IPS-NIHi11 (cell line): ENCODE results near the gene TIGIT.
"Not testable (repeated sequence)": the region's sequence is repeated elsewhere in the genome, so short reads cannot be mapped to it uniquely, and the experiment has no call there.

Experiments
- DNase-seq: peaks from one replicate; pipeline ENCODE4 v3.0.0; 2012; ENCODE audit warnings: mixed read lengths, low spot score

Gene TIGIT

GRCh38 chr3:114293838-114294535 is at the start of gene TIGIT:
TIGIT (plus strand) TSS chr3:114294028; CDS start chr3:114294062, 34 bp downstream.
- no peak for DNase-seq

GRCh38 chr3:114252954-114253353 is 40.9 kb upstream of the TIGIT start:
- DNase-seq, result no peak

GRCh38 chr3:114253505-114253904 is 40.3 kb upstream of the TIGIT start:
- DNase-seq, result no peak

GRCh38 chr3:114259566-114259965 is 34.3 kb upstream of the TIGIT start:
- DNase-seq, result no peak

GRCh38 chr3:114260152-114260551 is 33.7 kb upstream of the TIGIT start:
- DNase-seq, result no peak

GRCh38 chr3:114270019-114270418 is 23.8 kb upstream of the TIGIT start:
- no peak for DNase-seq

- no peak for DNase-seq
These were observed 21.6 kb upstream of the TIGIT start for GRCh38 chr3:114272271-114272670.

GRCh38 chr3:114274929-114275328 is 18.9 kb upstream of the TIGIT start:
- DNase-seq, result no peak

- not testable (repeated sequence) for DNase-seq
These were observed 17.0 kb upstream of the TIGIT start for GRCh38 chr3:114276856-114277255.

GRCh38 chr3:114284644-114285043 is 9.2 kb upstream of the TIGIT start:
- DNase-seq, result no peak

GRCh38 chr3:114285648-114286230 is 8.1 kb upstream of the TIGIT start:
- DNase-seq, result no peak

GRCh38 chr3:114286266-114286665 is 7.6 kb upstream of the TIGIT start:
- no peak for DNase-seq

GRCh38 chr3:114290911-114291901 is 2.6 kb upstream of the TIGIT start:
- DNase-seq, result peak; percentile 94

GRCh38 chr3:114294940-114295480 is 1.2 kb downstream of the TIGIT start:
- no peak for DNase-seq

- no peak for DNase-seq
These were observed 2.1 kb downstream of the TIGIT start for GRCh38 chr3:114295946-114296345.

GRCh38 chr3:114299421-114299820 is 5.6 kb downstream of the TIGIT start:
- DNase-seq, result peak; percentile 67

GRCh38 chr3:114299941-114300624 is 6.3 kb downstream of the TIGIT start:
- no peak for DNase-seq

GRCh38 chr3:114307222-114307830 is 13.5 kb downstream of the TIGIT start:
- no peak for DNase-seq

- no peak for DNase-seq
These were observed 14.0 kb downstream of the TIGIT start for GRCh38 chr3:114307832-114308231.

- no peak for DNase-seq
These were observed 14.5 kb downstream of the TIGIT start for GRCh38 chr3:114308377-114308776.

GRCh38 chr3:114308830-114309229 is 15.0 kb downstream of the TIGIT start:
- no peak for DNase-seq
